IMR-90 (cell line): ENCODE data around the gene ANXA2. TPM values are rescaled to one million over a fixed set of nuclear protein-coding genes. Genes with fewer than 3 reads are reported as not detected.
A peak's percentile ranks its signal among the peaks of the same experiment; 100 is the strongest.

Experiments
- ATAC-seq: fragments of 200-7000 bp; cut with Tn5 transposase; 2 replicates; pipeline ENCODE4 v1.9.1; 2020; ENCODE audit warnings: low read depth, mild to moderate bottlenecking, moderate library complexity
- BruUV-seq: library from RNA; stranded (reverse); fragments of 400-500 nt; replicated peaks from 2 replicates; lab custom pipeline; 2021; lab: Mats Ljungman, UMichigan
- CTCF ChIA-PET: fragments of 300-600 bp; formaldehyde crosslinking; extraction: SDS; loops from one replicate; lab custom pipeline; 2021; ENCODE audit warnings: antibody characterized with exemption; lab: Yijun Ruan, JAX
- POLR2A ChIA-PET: fragments of 300-600 bp; sonication (Branson Sonifier 250); formaldehyde crosslinking; loops from one replicate; lab custom pipeline; 2022; ENCODE audit warnings: antibody characterized with exemption; ENCODE audit not compliant: unreplicated experiment; lab: Charles Lee
- DNase-seq: peaks from one replicate; pipeline ENCODE4 v3.0.0; 2013
- H2AFZ ChIP-seq: replicated peaks from 2 replicates; pipeline ENCODE3; 2013; ENCODE audit warnings: low read length, mild to moderate bottlenecking; ENCODE audit not compliant: poor library complexity
- H2AK5ac ChIP-seq: 2 replicates; pipeline ENCODE4 v1.6.1; 2013; ENCODE audit warnings: low read depth, low read length, inconsistent platforms
- H2AK9ac ChIP-seq: replicated peaks from 2 replicates; pipeline ENCODE3; 2013; ENCODE audit warnings: mild to moderate bottlenecking, low read depth, low read length, moderate library complexity; ENCODE audit not compliant: poor library complexity
- H2BK120ac ChIP-seq: 2 replicates; pipeline ENCODE4 v1.6.1; 2013; ENCODE audit warnings: low read depth, low read length, inconsistent platforms
- H2BK15ac ChIP-seq: 3 replicates; pipeline ENCODE4 v1.6.1; 2013; ENCODE audit warnings: low read depth, low read length, inconsistent platforms
- H2BK20ac ChIP-seq: 2 replicates; pipeline ENCODE4 v1.6.1; 2013; ENCODE audit warnings: low read depth, mild to moderate bottlenecking, inconsistent platforms, low read length, moderate library complexity
- H2BK5ac ChIP-seq: 2 replicates; pipeline ENCODE4 v1.6.1; 2013; ENCODE audit warnings: mild to moderate bottlenecking, low read depth, low read length, inconsistent platforms; ENCODE audit not compliant: poor library complexity, severe bottlenecking
- H3K14ac ChIP-seq: replicated peaks from 2 replicates; pipeline ENCODE4 v1.6.1; 2013; ENCODE audit warnings: low read depth, low read length, inconsistent platforms
- H3K18ac ChIP-seq: 2 replicates; pipeline ENCODE4 v1.6.1; 2013; ENCODE audit warnings: low read depth, low read length, control low read depth
- H3K23ac ChIP-seq: 2 replicates; pipeline ENCODE4 v1.6.1; 2013; ENCODE audit warnings: low read depth, low read length, inconsistent platforms
- H3K27ac ChIP-seq: 2 replicates; pipeline ENCODE4 v1.5.1; 2013; ENCODE audit warnings: mild to moderate bottlenecking, control low read depth, low read length; ENCODE audit not compliant: insufficient read depth
- H3K27me3 ChIP-seq: 2 replicates; pipeline ENCODE4 v1.6.1; 2013; ENCODE audit warnings: low read length; ENCODE audit not compliant: control insufficient read depth, insufficient read depth
- H3K36me3 ChIP-seq: 2 replicates; pipeline ENCODE4 v1.6.1; 2013; ENCODE audit warnings: low read length, mixed read lengths; ENCODE audit not compliant: control insufficient read depth, insufficient read depth
- H3K4ac ChIP-seq: 2 replicates; pipeline ENCODE4 v1.6.1; 2013; ENCODE audit warnings: low read depth, low read length, inconsistent platforms
- H3K4me1 ChIP-seq: 2 replicates; pipeline ENCODE4 v1.6.1; 2013; ENCODE audit warnings: low read length, mixed read lengths; ENCODE audit not compliant: control insufficient read depth, insufficient read depth
- H3K4me2 ChIP-seq: 2 replicates; pipeline ENCODE4 v1.6.1; 2013; ENCODE audit warnings: low read depth, mild to moderate bottlenecking, control low read depth, low read length, moderate library complexity
- H3K4me3 ChIP-seq: 2 replicates; pipeline ENCODE4 v1.5.1; 2013; ENCODE audit warnings: low read depth, mild to moderate bottlenecking, control low read depth, low read length, moderate library complexity; ENCODE audit not compliant: insufficient read depth
- H3K56ac ChIP-seq: 2 replicates; pipeline ENCODE4 v1.6.1; 2013; ENCODE audit warnings: low read length, inconsistent platforms; ENCODE audit not compliant: insufficient read depth; ENCODE audit errors: extremely low read depth
- H3K79me1 ChIP-seq, 2 experiments: 2 replicates each; pipeline ENCODE4 v1.6.1; 2013; ENCODE audit warnings: low read length in 2 of 2, inconsistent platforms in 1 of 2, low read depth in 1 of 2
- H3K9ac ChIP-seq: 2 replicates; pipeline ENCODE4 v1.6.1; 2013; ENCODE audit warnings: low read depth, low read length, control low read depth
- H3K9me1 ChIP-seq: 2 replicates; pipeline ENCODE4 v1.6.1; 2013; ENCODE audit warnings: low read length, inconsistent platforms; ENCODE audit not compliant: insufficient read depth
- H3K9me3 ChIP-seq: 2 replicates; pipeline ENCODE4 v1.6.1; 2013; ENCODE audit warnings: low read length; ENCODE audit not compliant: control insufficient read depth, insufficient read depth
- H4K20me1 ChIP-seq: 2 replicates; pipeline ENCODE4 v1.6.1; 2013; ENCODE audit warnings: low read length, inconsistent platforms; ENCODE audit not compliant: insufficient read depth
- H4K5ac ChIP-seq: 2 replicates; pipeline ENCODE4 v1.6.1; 2013; ENCODE audit warnings: mild to moderate bottlenecking, low read depth, low read length, control low read depth
- H4K8ac ChIP-seq, 2 experiments: 2 replicates each; pipeline ENCODE4 v1.6.1; 2013; ENCODE audit warnings: low read depth in 2 of 2, low read length in 2 of 2, control low read depth in 1 of 2, inconsistent platforms in 1 of 2
- H4K91ac ChIP-seq: 2 replicates; pipeline ENCODE4 v1.6.1; 2013; ENCODE audit warnings: low read depth, low read length, inconsistent platforms; ENCODE audit not compliant: insufficient read depth
- CTCF ChIP-seq: conservative IDR thresholded peaks from 2 replicates; pipeline ENCODE4 v1.5.1; 2012; ENCODE audit warnings: mild to moderate bottlenecking, low read depth, low read length, improper control_type of control experiment
- ELK1 ChIP-seq: fragments of 150-350 bp; IDR thresholded peaks from 2 replicates; pipeline ENCODE4 v1.6.1; 2016; ENCODE audit warnings: low read depth, mild to moderate bottlenecking, low read length, moderate library complexity, borderline replicate concordance
- MAZ ChIP-seq: IDR thresholded peaks from 2 replicates; pipeline ENCODE4 v1.6.1; 2012; ENCODE audit warnings: low read depth, mild to moderate bottlenecking, low read length, improper control_type of control experiment, moderate library complexity, borderline replicate concordance
- NFE2L2 ChIP-seq: fragments of 150-350 bp; IDR thresholded peaks from 2 replicates; pipeline ENCODE4 v1.6.1; 2016; ENCODE audit warnings: low read depth, mild to moderate bottlenecking, low read length
- RCOR1 ChIP-seq: IDR thresholded peaks from 2 replicates; pipeline ENCODE4 v1.6.1; 2012; ENCODE audit warnings: mild to moderate bottlenecking, low read length, improper control_type of control experiment; ENCODE audit not compliant: insufficient replicate concordance
- SMC3 ChIP-seq: fragments of 150-350 bp; IDR thresholded peaks from 2 replicates; pipeline ENCODE4 v1.6.1; 2016; ENCODE audit warnings: low read depth, mild to moderate bottlenecking, antibody characterized with exemption, low read length, moderate library complexity
- WGBS, 2 experiments: methylation state at CpG; one replicate each; pipeline versions ENCODE4 v1.1.5 to v1.1.7; 2013; ENCODE audit warnings: missing lambda C conversion rate in 2 of 2; ENCODE audit not compliant: insufficient read length in 1 of 2; ENCODE audit errors: extremely low coverage in 2 of 2; 5-methylcytosine and 5-hydroxymethylcytosine counted together
- dilution Hi-C: fragments of 300-500 bp; cut with HindIII; formaldehyde crosslinking; loops from one replicate; pipeline ENCODE4 v1.14.3; 2018; ENCODE audit warnings: low sequenced_read_pairs; ENCODE audit not compliant: unreplicated experiment
- in situ Hi-C: fragments of 300-500 bp; cut with MboI; formaldehyde crosslinking; loops from 3 replicates; pipeline ENCODE4 v1.14.3; 2019; ENCODE audit warnings: low sequenced_read_pairs, inconsistent platforms, mixed read lengths
- intact Hi-C: fragments of 100-400 bp; cut with micrococcal nuclease; formaldehyde crosslinking; loops from 2 replicates; pipeline ENCODE4 v1.10.0; 2022
- polyA plus RNA-seq, 3 experiments: library from polyadenylated mRNA; depleted of rRNA; stranded (reverse); fragments of >200 nt; gene quantifications; 2 replicates each; pipeline ENCODE4 v1.2.3, GENCODE V29; 2012; ENCODE audit warnings: low replicate concordance in 1 of 3
- total RNA-seq: library from RNA; depleted of rRNA; stranded (reverse); fragments of >200 nt; gene quantifications from 2 replicates; pipeline ENCODE4 v1.2.3, GENCODE V29; 2012

Gene ANXA2
- total and polyA plus RNA-seq, 2 of the 4 experiments (the other 2 are of a cell fraction): 7,454 to 8,412 TPM

DNA sequence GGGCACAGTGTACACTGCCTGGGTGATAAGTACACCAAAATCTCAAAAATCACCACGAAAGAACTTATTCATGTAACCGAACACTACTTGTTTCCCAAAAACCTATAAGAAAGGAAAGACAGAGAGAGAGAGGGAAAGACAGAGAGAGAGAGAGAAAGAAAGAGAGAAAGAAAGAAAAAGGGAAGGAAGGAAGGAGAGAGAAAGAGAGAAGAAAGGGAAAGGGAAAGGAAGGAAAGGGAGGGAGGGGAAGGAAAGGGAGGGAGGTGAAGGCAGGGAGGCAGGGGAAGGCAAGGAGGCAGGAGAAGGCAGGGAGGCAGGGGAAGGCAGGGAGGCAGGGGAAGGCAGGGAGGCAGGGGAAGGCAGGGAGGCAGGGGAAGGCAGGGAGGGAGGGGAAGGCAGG is 48.2 kb downstream of the ANXA2 start:
- no TSS peak for BruUV-seq
- WGBS, 2 experiments: no CpG with 5 or more reads among the region's 2 CpGs

More for the DNA sequence above, 48.2 kb downstream of the ANXA2 start:
- no peaks in the 10 kb centered on the region for H3K27me3 ChIP-seq
- no peak overlapping the region for H2AFZ ChIP-seq
- peaks cover 3% of the 10 kb centered on the region; the same call in 1 of the 2 replicates for H3K9me3 ChIP-seq
- H3K27ac ChIP-seq: 0 out of 2 replicates have a peak overlapping the region, but pooled peaks have one; percentile 32
- peaks cover 3% of the 10 kb centered on the region; the same call in 1 of the 2 replicates for H3K9me1 ChIP-seq
- no peak overlapping the region for H3K4me2 ChIP-seq
- ATAC-seq (no peak), DNase-seq (no peak)
- H3K4ac ChIP-seq: no peak overlapping the region
- H3K18ac ChIP-seq: no peak overlapping the region
- no peak overlapping the region for H2BK15ac ChIP-seq
- dilution Hi-C loops (no loop called here), in situ Hi-C loops (loop anchor here (25.0 kb wide), 1 partner anchor 1488 kb away; no protein-coding TSS in a partner anchor), intact Hi-C loops (no loop called here)
- H2AK5ac ChIP-seq: no peak overlapping the region
- CTCF ChIA-PET: no interaction called here
- peaks cover 90% of the 10 kb centered on the region for H4K20me1 ChIP-seq
- no peak overlapping the region for H2AK9ac ChIP-seq
- no peak overlapping the region for H3K9ac ChIP-seq
- H4K91ac ChIP-seq: no peak overlapping the region
- no peak for TF ChIP-seq SMC3
- no peak for TF ChIP-seq ELK1
- TF ChIP-seq RCOR1: no peak
- TF ChIP-seq NFE2L2: no peak
- no peak for TF ChIP-seq CTCF
- no peak for TF ChIP-seq MAZ
- POLR2A ChIA-PET: no interaction called here
- H3K23ac ChIP-seq: no peak overlapping the region
- H3K14ac ChIP-seq: no peak overlapping the region
- peaks cover 55 to 68% of the 10 kb centered on the region in 2 experiments for H3K79me1 ChIP-seq
- H4K5ac ChIP-seq: no peak overlapping the region
- no peak overlapping the region for H2BK120ac ChIP-seq
- H3K56ac ChIP-seq: no peak overlapping the region
- no peak overlapping the region for H2BK5ac ChIP-seq
- H2BK20ac ChIP-seq: no peak overlapping the region
- no peak overlapping the region for H3K4me3 ChIP-seq
- peaks cover 83% of the 10 kb centered on the region for H3K36me3 ChIP-seq
- H4K8ac ChIP-seq: no peak overlapping the region
- peaks cover 5% of the 10 kb centered on the region for H3K4me1 ChIP-seq
